LNCAP (cell line): ENCODE results near the gene STAT6.

ENCODE experiments used
- TF ChIP-seq, protein P1 (sequence below): fragments of 450-650 bp; IDR thresholded peaks from 2 replicates; pipeline ENCODE4 v1.5.1; 2017; ENCODE audit warnings: mild to moderate bottlenecking

The STAT6 gene

GRCh38 chr12:57133013-57133569 lies 21.9 kb upstream of the STAT6 start:
- TF ChIP-seq, protein P1, sequence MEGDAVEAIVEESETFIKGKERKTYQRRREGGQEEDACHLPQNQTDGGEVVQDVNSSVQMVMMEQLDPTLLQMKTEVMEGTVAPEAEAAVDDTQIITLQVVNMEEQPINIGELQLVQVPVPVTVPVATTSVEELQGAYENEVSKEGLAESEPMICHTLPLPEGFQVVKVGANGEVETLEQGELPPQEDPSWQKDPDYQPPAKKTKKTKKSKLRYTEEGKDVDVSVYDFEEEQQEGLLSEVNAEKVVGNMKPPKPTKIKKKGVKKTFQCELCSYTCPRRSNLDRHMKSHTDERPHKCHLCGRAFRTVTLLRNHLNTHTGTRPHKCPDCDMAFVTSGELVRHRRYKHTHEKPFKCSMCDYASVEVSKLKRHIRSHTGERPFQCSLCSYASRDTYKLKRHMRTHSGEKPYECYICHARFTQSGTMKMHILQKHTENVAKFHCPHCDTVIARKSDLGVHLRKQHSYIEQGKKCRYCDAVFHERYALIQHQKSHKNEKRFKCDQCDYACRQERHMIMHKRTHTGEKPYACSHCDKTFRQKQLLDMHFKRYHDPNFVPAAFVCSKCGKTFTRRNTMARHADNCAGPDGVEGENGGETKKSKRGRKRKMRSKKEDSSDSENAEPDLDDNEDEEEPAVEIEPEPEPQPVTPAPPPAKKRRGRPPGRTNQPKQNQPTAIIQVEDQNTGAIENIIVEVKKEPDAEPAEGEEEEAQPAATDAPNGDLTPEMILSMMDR: no peak

GRCh38 chr12:57131896-57132744 lies 21.0 kb upstream of the STAT6 start:
- TF ChIP-seq, protein P1: no peak

- TF ChIP-seq, protein P1: no peak
These were observed 19.8 kb upstream of the STAT6 start for GRCh38 chr12:57130941-57131340.

DNA sequence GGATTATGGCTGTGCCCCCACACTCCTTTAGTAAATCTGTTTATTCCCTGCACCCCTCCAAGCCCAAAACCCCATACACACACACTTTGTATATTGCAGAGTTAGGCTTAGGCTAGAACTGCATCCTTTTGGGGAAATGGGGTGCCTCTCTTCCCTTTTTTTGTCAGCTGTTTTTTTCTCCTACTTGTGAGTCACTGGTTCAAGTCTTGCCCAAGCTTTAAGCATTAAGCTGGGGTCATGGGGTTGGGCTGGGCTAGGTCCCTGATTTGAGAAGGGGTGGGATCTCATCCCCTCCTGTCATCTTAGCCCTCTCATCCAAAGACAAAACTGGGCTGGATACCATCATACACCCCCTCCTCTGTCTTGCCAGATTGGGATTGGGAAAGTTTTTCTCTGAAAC lies 18.7 kb upstream of the STAT6 start:
- TF ChIP-seq, protein P1: no peak

GRCh38 chr12:57129321-57129842 lies 18.2 kb upstream of the STAT6 start:
- TF ChIP-seq, protein P1: no peak

- TF ChIP-seq, protein P1: no peak
These were observed 17.5 kb upstream of the STAT6 start for GRCh38 chr12:57128519-57129247.

DNA sequence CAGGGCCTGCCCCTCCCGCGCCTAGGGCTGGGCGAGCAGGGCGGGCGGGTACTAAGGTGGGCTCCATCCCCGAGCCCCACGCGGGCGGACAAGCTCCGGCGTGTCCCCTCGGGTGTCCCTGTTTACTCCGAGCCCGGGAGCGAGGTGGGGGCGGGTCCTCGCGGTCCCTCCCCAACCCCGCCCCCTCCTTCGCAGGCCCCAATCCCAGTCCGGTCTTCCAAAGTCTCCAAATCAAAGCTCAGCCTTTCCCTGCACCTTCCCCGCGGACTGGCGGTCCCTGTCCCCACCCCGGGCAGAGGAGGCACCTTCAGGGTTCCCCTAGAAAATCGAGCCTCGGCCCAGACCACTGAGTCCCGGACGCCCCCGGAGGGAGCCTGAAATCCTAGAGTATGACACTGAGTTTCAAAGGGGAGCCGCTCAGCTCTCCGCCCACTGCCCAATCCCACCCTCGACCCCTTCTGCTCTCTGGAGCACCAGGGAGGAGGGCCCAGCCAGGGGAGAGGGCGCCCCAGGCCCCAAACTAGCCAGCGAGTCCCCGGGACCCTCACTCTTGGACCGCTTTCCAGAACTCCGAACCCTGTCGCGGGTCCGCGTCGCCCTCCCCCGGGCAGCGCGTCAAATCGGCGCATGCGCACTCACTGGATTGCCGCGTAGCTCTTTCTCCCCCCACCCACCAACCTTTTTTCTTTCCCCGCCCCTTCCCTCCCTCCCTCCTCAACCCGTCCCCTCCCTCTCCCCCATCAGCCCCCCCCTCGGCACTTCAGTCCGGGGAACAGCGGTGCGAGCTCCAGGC lies 16.8 kb upstream of the STAT6 start, which contains the start of gene LRP1:
Gene LRP1 (plus strand): TSS at position 758 of the 793 bp plus-strand sequence. CDS start 482 bp downstream, outside the sequence.
- TF ChIP-seq, protein P1: no peak
